ENCODE data around the gene NXPE3. TPM values are rescaled to one million over a fixed set of nuclear protein-coding genes. Genes with fewer than 3 reads are reported as not detected.

The NXPE3 gene
- total RNA-seq, 1 experiment from 2014 or later, result 15.9 TPM

- Histone ChIP-seq H2BK5ac (ENCODE audit: insufficient read length, low read length) (no peak overlapping the region), H3K4me2 (ENCODE audit: insufficient read depth, insufficient read length, low read length) (no peak overlapping the region), H3K18ac (ENCODE audit: insufficient read length, low read depth, low read length) (no peak overlapping the region), H4K91ac (ENCODE audit: insufficient read length, low read depth, low read length) (no peak overlapping the region), H3T11ph (ENCODE audit: low read length) (no peak overlapping the region), H3K9ac (ENCODE audit: extremely low read depth, insufficient read length, low read length) (no peak overlapping the region), H2BK120ac (ENCODE audit: low read depth, low read length, poor library complexity, severe bottlenecking) (no peak overlapping the region), H3K14ac (ENCODE audit: insufficient read depth, low read length) (no peak overlapping the region), H3K9me3 (ENCODE audit: control insufficient read depth, low read depth, low read length) (no peaks in the 10 kb centered on the region), H3K23ac (ENCODE audit: insufficient read length, low read depth, low read length) (no peak overlapping the region), H2BK20ac (ENCODE audit: low read depth, low read length, poor library complexity, severe bottlenecking) (no peak overlapping the region), H3K79me1 (ENCODE audit: insufficient read depth, low read depth, low read length, poor library complexity, severe bottlenecking) (peaks cover 3% of the 10 kb centered on the region), H3K27ac (ENCODE audit: insufficient read length, low read depth, low read length) (no peak overlapping the region), H2BK12ac (ENCODE audit: insufficient read length, low read depth, low read length) (no peak overlapping the region), H3K23me2 (ENCODE audit: insufficient read length, low read depth, low read length, poor library complexity, severe bottlenecking) (peaks cover 4% of the 10 kb centered on the region), H3K4ac (ENCODE audit: low read depth, low read length) (no peak overlapping the region), H2BK15ac (ENCODE audit: low read depth, low read length) (no peak overlapping the region), H3K27me3 (ENCODE audit: insufficient read depth, low read length) (no peaks in the 10 kb centered on the region), H3K79me2 (ENCODE audit: insufficient read depth, low read length) (no peaks in the 10 kb centered on the region), H2AK5ac (ENCODE audit: insufficient read length, low read length) (no peak overlapping the region), H2AFZ (ENCODE audit: low read length) (no peak overlapping the region), H4K20me1 (ENCODE audit: control insufficient read depth, insufficient read depth, insufficient read length) (no peaks in the 10 kb centered on the region), H3K4me1 (ENCODE audit: insufficient read depth, low read length) (no peaks in the 10 kb centered on the region), H4K8ac (replicated peaks; ENCODE audit: insufficient read length, low read depth, low read length) (no peak overlapping the region), H4K5ac (ENCODE audit: insufficient read length, low read depth, low read length) (no peak overlapping the region), H3K56ac (ENCODE audit: insufficient read length, low read depth, low read length) (no peak overlapping the region)
- Mint-ChIP-seq H3K4me3 (no peak overlapping the region), H3K27ac (no peak overlapping the region), H3K4me1 (peaks cover 4 to 9% of the 10 kb centered on the region in 2 experiments; a peak in 3 of 4 replicates), H3K36me3 (ENCODE audit: insufficient read depth in 1 of 3, low read depth in 3 of 3) (peaks cover 25 to 68% (median 61%) of the 10 kb centered on the region in 3 experiments), H3K27me3 (ENCODE audit: low read depth) (no peaks in the 10 kb centered on the region), H3K9me3 (peaks cover under 1 to 4% of the 10 kb centered on the region in 2 experiments; a peak in 1 of 5 replicates)
- TF ChIP-seq CTCF (conservative IDR thresholded peaks at IDR 0.05), result no peak
- no peak for DNase-seq
- no CpG with 5 or more reads among the region's 5 CpGs for WGBS (ENCODE audit: extremely low coverage, insufficient read length, low lambda C conversion rate)
These were observed 49.4 kb upstream of the NXPE3 start for GRCh38 chr3:101729586-101729985.
